Activated B cell treated with CpG ODN at 0.5 μM for 24 hours (primary cell): ENCODE results near the gene MORN1. TPM values are rescaled to one million over a fixed set of nuclear protein-coding genes. Genes with fewer than 3 reads are reported as not detected.

Experiments
- ATAC-seq: fragments of 200-7000 bp; cut with Tn5 transposase; one replicate; pipeline ENCODE4 v1.10.0; 2021; ENCODE audit warnings: low read depth, mild to moderate bottlenecking, moderate library complexity
- CTCF ChIA-PET: fragments of 350-600 bp; sonication (Branson Sonifier 250); formaldehyde crosslinking; loops from one replicate; lab custom pipeline; 2021; ENCODE audit warnings: antibody characterized with exemption; lab: Charles Lee
- POLR2A ChIA-PET: fragments of 350-600 bp; sonication (Branson Sonifier 250); formaldehyde crosslinking; loops from one replicate; lab custom pipeline; 2021; ENCODE audit warnings: antibody characterized with exemption; lab: Charles Lee
- DNase-seq: peaks from one replicate; pipeline ENCODE4 v3.0.0; 2022
- H3K27ac Mint-ChIP-seq: one replicate; pipeline ENCODE4 v1.8.0; 2020; ENCODE audit warnings: mixed read lengths
- H3K27me3 Mint-ChIP-seq: one replicate; pipeline ENCODE4 v1.8.0; 2021; ENCODE audit warnings: mixed read lengths
- H3K36me3 Mint-ChIP-seq: one replicate; pipeline ENCODE4 v1.8.0; 2021; ENCODE audit warnings: low read depth, mixed read lengths
- H3K4me1 Mint-ChIP-seq: one replicate; pipeline ENCODE4 v1.8.0; 2021; ENCODE audit warnings: mixed read lengths
- H3K4me3 Mint-ChIP-seq: one replicate; pipeline ENCODE4 v1.8.0; 2020; ENCODE audit warnings: mild to moderate bottlenecking, mixed read lengths
- H3K9me3 Mint-ChIP-seq: one replicate; pipeline ENCODE4 v1.8.0; 2020; ENCODE audit warnings: mixed read lengths
- CTCF ChIP-seq: fragments of 200-600 bp; IDR thresholded peaks from one replicate; pipeline ENCODE4 v1.8.0; 2022; ENCODE audit warnings: antibody characterized with exemption, mild to moderate bottlenecking
- intact Hi-C: fragments of 100-400 bp; cut with micrococcal nuclease; formaldehyde crosslinking; loops from one replicate; pipeline ENCODE4 v1.15.1; 2024
- total RNA-seq: library from RNA; stranded (reverse); gene quantifications from 2 replicates; pipeline ENCODE4 v1.2.3, GENCODE V29; 2022

Gene MORN1
- total RNA-seq, 1 donor from 2014 or later = 17.8 TPM

DNA sequence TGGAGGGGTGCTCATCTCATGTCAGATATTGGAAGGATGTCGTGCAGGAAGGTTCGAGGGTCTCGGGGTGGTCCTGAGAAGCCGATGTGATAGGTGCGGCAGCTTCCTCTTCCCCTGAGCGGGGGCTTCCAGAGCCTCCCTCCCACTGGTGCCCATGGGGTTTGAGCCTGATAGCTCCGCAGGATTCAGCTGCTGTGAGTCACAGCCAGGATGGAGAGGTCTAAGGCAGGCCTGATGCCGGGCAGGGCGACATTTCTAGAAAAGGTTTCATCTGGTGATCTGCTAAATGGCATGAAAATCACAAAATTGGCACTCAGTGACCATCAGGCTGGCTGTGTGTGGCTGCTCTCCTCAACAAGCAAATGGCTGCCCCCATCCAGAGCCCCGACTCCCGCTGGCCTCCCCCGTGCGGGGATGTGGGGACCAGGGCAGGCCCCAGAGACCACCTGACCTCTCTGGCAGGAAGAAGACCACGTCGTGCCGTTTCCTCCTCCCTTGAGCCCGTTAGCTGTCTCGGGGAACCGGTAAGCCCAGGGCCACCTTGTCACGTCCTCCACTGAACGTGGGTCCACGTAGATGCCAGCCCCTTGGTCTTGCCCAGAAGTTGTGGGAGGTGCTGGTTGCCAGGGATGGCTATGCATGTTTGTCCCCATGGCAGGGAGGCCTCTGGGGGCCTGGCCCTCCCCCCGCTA is 97.2 kb downstream of the MORN1 start:
- Mint-ChIP-seq H3K4me3 (no peak overlapping the region), H3K9me3 (no peaks in the 10 kb centered on the region), H3K27ac (no peak overlapping the region), H3K27me3 (no peaks in the 10 kb centered on the region), H3K4me1 (peaks cover 94% of the 10 kb centered on the region), H3K36me3 (peaks cover 6% of the 10 kb centered on the region)
- no peak for TF ChIP-seq CTCF
- intact Hi-C loops = no loop called here
- no peak for DNase-seq
- POLR2A ChIA-PET = interaction anchor here (0.7 to 1.5 kb wide), 2 partner anchors 30 to 85 kb away, joined by 3 read pairs; no protein-coding TSS in a partner anchor
- ATAC-seq = no peak
- CTCF ChIA-PET = no interaction called here

DNA sequence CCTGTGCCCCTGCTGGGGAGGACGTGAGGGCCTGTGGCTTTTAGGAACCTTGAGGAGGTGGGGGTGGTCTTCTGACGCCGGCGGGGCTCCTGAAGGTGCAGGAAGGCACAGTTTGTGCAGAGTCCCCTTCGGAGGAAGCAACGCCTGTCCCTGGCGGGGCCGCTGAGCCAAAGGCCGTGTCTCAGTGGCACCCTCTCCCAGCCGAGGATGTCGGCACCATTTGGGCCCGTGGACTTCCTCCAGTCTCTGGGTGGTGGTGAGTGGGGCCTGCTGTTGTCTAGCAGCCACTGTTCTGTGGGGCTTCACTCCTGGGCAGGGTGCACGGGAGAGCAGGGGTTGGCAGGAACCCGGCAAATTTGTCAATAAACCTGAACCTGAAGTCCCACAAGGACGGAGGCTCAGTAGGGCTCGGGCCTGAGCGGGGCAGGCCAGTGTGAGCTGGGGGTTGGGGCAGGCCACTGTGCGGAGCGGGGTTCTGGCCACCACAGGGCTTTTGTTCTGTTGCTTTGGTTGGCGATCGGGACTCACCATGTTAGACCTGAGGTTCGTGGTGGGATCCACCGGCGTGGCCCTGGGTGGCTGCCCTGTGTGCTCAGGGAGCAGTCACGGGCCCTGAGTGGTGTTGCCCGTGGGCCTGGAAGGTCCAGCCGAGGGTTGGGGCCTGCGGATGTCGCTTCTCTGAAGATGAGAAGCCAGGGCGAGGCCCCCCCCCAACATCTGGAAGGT is 98.5 kb downstream of the MORN1 start:
- H3K4me1 Mint-ChIP-seq = peaks cover 92% of the 10 kb centered on the region
- intact Hi-C loops = no loop called here
- no peaks in the 10 kb centered on the region for H3K9me3 Mint-ChIP-seq
- H3K36me3 Mint-ChIP-seq = peaks cover 6% of the 10 kb centered on the region
- H3K27me3 Mint-ChIP-seq = no peaks in the 10 kb centered on the region
- no peak overlapping the region for H3K27ac Mint-ChIP-seq
- ChIA-PET CTCF (interaction anchor here (2.4 kb wide), 1 partner anchor 9 kb away, joined by 14 read pairs; no protein-coding TSS in a partner anchor), POLR2A (interaction anchor here (0.6 to 3.4 kb wide), 5 partner anchors 29 to 88 kb away, joined by 3 to 19 read pairs (median 3); no protein-coding TSS in a partner anchor)
- no peak for TF ChIP-seq CTCF
- ATAC-seq (no peak), DNase-seq (no peak)
- no peak overlapping the region for H3K4me3 Mint-ChIP-seq

DNA sequence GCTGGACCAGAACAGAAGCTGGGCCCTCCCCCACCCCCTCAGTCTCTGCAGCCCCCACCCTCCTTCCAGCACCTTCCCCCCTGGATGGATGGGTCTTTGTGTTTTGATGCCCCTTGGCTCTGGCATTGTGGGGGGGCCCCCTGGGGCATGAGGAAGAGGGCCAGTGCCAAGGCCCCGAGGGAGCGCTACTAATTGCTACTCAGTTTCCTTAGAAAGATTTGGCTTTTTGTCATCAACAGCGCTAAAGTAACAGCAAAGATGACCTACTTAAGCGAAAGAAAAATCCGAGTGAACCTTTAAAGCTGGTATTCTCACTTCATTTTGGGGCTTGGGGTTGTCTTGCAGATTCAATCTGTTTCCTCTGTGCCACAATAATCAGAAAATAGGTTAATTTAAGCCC is 99.8 kb downstream of the MORN1 start:
- H3K27ac Mint-ChIP-seq = no peak overlapping the region
- no peak for DNase-seq
- no peak overlapping the region for H3K4me3 Mint-ChIP-seq
- no peaks in the 10 kb centered on the region for H3K27me3 Mint-ChIP-seq
- CTCF ChIA-PET = interaction anchor here (2.4 to 2.5 kb wide), 2 partner anchors 10 to 20 kb away, joined by 7 to 14 read pairs; no protein-coding TSS in a partner anchor
- peaks cover 8% of the 10 kb centered on the region for H3K36me3 Mint-ChIP-seq
- peaks cover 82% of the 10 kb centered on the region for H3K4me1 Mint-ChIP-seq
- TF ChIP-seq CTCF = no peak
- POLR2A ChIA-PET = interaction anchor here (0.9 to 3.4 kb wide), 10 partner anchors 9 to 90 kb away, joined by 3 to 42 read pairs (median 4); no protein-coding TSS in a partner anchor
- no peaks in the 10 kb centered on the region for H3K9me3 Mint-ChIP-seq
- ATAC-seq = no peak
- intact Hi-C loops = loop anchor here (1.0 kb wide), 1 partner anchor 10 kb away; no protein-coding TSS in a partner anchor

DNA sequence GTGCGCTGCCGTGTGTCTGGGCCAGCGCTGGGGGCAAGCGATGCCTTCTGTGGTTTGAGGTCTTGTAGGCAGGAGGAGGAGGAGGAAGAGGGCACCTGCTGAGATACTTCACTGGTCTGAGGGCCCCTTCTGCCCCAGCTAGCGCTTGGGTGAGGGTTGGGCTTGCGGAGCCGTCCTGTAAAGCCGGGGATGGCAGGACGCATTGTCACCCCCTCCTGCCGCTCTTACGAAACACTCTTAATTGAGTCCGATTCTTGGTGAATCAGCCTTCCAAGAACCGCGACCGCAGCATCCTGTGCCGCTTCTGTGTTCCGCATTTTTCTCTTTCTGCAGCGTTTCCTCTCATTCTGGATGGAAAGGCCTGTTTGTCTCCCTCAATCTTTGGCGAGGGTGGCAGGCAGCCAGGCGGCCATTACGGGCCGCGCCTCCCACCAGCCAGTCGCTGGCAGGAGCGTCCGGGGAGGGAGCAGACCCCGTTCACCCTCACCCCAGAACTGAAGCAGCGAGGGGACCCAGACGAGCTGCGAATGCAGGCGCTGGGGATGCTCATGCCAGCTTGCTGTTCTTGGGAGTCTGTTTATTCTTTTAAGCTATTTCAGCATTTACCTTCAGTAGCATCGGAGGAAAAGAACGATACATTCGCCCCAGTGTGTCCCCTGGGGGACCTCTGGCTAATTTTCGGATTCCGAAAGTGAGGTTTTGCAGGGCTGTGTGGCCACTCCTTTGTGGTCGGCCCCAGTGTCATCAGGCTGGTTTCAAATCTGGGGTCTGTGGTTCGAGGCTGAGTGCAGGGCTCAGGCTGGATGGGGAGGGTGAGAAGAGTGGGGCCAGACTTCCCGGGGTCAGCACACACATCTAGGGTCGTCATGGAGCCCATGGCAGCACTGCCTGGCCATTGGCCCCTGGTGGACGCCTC is 100.5 kb downstream of the MORN1 start:
- POLR2A ChIA-PET = interaction anchor here (0.8 to 3.4 kb wide), 10 partner anchors 9 to 91 kb away, joined by 3 to 42 read pairs (median 6); no protein-coding TSS in a partner anchor
- peak; percentile 77 for ATAC-seq
- peak overlapping the region; percentile 71 for H3K27ac Mint-ChIP-seq

More for the DNA sequence above, 100.5 kb downstream of the MORN1 start:
- H3K9me3 Mint-ChIP-seq = no peaks in the 10 kb centered on the region
- H3K4me1 Mint-ChIP-seq = peaks cover 78% of the 10 kb centered on the region
- DNase-seq = peak; percentile 62
- CTCF ChIA-PET = interaction anchor here (0.7 to 2.5 kb wide), 6 partner anchors 11 to 100 kb away, joined by 3 to 14 read pairs (median 5); partner anchors contain the start of genes FAAP20, MORN1 and RER1
- H3K4me3 Mint-ChIP-seq = peak overlapping the region; percentile 79
- peaks cover 9% of the 10 kb centered on the region for H3K36me3 Mint-ChIP-seq
- no peak for TF ChIP-seq CTCF
- no peaks in the 10 kb centered on the region for H3K27me3 Mint-ChIP-seq
- intact Hi-C loops = loop anchor here (1.0 kb wide), 1 partner anchor 10 kb away; no protein-coding TSS in a partner anchor
